Measurements from ENCODE around the gene ZNF425. TPM values are rescaled to one million over a fixed set of nuclear protein-coding genes. Genes with fewer than 3 reads are reported as not detected.
"Not testable (repeated sequence)": the region's sequence is repeated elsewhere in the genome, so short reads cannot be mapped to it uniquely, and the experiment has no call there.

ZNF425 gene
- total RNA-seq, 1 donor from 2014 or later, result 3.7 TPM

DNA sequence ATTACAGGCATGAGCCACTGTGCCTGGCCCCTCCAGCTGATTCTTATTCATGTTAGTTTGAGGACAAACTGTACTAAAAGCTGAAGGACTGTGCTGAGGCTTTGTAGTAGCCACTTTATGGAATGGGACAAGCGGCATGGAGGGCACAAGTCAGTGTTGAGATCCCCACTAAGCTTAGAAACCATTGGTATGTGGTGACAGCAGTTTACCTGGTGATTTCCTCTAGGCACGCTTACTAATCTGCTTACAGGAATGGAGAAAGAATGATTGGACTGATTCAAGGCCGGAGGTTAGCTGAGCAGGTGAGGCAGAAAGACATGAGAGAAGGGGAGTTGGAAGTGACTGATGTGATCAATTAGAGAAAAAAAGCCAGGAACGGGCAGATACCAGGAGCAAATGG, 24.9 kb upstream of the ZNF425 start:
- FAIRE-seq, result no peak

DNA sequence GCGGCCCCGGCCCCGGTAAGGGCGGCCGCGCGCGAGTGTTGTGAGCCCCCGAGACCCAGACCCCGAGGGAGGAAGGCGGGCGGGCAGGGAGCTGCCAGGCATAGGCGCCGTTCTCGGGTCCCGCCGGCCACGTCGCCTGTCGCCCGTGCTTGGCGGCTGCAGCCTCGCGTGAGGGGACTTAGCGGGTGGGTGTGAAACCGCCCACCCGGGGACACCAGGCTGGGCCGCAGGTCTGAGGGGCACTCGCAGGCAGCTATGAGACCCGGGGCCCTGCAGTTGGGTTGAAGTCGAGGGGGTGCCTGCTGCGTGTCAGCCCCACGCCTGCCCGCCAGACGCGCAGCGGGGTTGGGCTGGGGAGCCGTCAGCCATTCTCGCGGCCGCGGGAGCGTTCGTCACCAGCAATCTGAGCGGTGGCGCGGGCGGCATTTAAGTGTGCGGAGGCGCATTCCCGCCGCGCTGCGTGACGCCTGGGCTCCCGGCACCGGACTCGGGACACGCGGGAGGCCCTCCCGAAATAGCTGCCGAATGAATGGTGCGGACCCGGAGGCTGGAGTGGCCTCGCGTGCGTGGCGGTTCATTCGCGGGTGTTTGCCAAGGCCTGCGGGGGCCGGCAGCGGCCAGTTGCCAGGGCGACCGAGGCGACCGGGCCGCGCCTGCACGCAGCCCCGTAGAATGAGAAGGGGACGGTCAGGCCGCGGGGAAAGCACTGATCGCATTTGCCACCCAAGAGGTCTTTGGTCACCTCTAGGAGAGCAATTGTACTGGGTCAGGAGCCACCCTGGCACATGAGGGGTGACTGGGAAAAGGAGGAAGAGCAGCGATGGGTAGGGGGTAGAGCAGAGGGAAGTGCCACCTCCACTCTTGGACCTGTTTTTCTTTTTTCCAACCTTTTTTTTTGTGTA, 21.9 kb upstream of the ZNF425 start:
- DNase-seq (ENCODE audit: low read depth) (peak; percentile 34), FAIRE-seq (no peak)
- TF ChIP-seq, protein P1, sequence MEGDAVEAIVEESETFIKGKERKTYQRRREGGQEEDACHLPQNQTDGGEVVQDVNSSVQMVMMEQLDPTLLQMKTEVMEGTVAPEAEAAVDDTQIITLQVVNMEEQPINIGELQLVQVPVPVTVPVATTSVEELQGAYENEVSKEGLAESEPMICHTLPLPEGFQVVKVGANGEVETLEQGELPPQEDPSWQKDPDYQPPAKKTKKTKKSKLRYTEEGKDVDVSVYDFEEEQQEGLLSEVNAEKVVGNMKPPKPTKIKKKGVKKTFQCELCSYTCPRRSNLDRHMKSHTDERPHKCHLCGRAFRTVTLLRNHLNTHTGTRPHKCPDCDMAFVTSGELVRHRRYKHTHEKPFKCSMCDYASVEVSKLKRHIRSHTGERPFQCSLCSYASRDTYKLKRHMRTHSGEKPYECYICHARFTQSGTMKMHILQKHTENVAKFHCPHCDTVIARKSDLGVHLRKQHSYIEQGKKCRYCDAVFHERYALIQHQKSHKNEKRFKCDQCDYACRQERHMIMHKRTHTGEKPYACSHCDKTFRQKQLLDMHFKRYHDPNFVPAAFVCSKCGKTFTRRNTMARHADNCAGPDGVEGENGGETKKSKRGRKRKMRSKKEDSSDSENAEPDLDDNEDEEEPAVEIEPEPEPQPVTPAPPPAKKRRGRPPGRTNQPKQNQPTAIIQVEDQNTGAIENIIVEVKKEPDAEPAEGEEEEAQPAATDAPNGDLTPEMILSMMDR (IDR thresholded peaks at IDR 0.05; ENCODE audit: insufficient read depth, low read length, severe bottlenecking), result no peak
- Histone ChIP-seq H3K27me3 (ENCODE audit: control insufficient read depth, insufficient read depth, low read length) (no peaks in the 10 kb centered on the region), H3K4me3 (ENCODE audit: low read depth, low read length) (peak overlapping the region; percentile 70), H3K36me3 (ENCODE audit: control insufficient read depth, insufficient read depth, low read length) (no peaks in the 10 kb centered on the region)

More for the DNA sequence above, 24.9 kb upstream of the ZNF425 start:
- DNase-seq (ENCODE audit: low read depth), result no peak
- TF ChIP-seq, protein P1 (IDR thresholded peaks at IDR 0.05; ENCODE audit: insufficient read depth, low read length, severe bottlenecking), result no peak
- Histone ChIP-seq H3K4me3 (ENCODE audit: low read depth, low read length) (no peak overlapping the region), H3K27me3 (ENCODE audit: control insufficient read depth, insufficient read depth, low read length) (no peaks in the 10 kb centered on the region), H3K36me3 (ENCODE audit: control insufficient read depth, insufficient read depth, low read length) (peaks cover 9% of the 10 kb centered on the region)

GRCh38 chr7:149147072-149147751, 21.1 kb upstream of the ZNF425 start, which contains the start of gene ZNF398:
ZNF398 (plus strand) TSS chr7:149147453; CDS start chr7:149147743, 290 bp downstream.
- FAIRE-seq, result no peak

GRCh38 chr7:149145031-149145845, 19.1 kb upstream of the ZNF425 start:
- no peak overlapping the region for H3K4me3 ChIP-seq (ENCODE audit: low read depth, low read length)
- H3K36me3 ChIP-seq (ENCODE audit: control insufficient read depth, insufficient read depth, low read length), result no peaks in the 10 kb centered on the region
- TF ChIP-seq, protein P1 (IDR thresholded peaks at IDR 0.05; ENCODE audit: insufficient read depth, low read length, severe bottlenecking), result no peak
- DNase-seq (ENCODE audit: low read depth) (peak; percentile 100), FAIRE-seq (no peak)
- no peaks in the 10 kb centered on the region for H3K27me3 ChIP-seq (ENCODE audit: control insufficient read depth, insufficient read depth, low read length)

More at GRCh38 chr7:149147072-149147751, 21.1 kb upstream of the ZNF425 start, which contains the start of gene ZNF398:
- Histone ChIP-seq H3K4me3 (ENCODE audit: low read depth, low read length) (peak within 1 kb of the TSS; percentile 70), H3K27me3 (ENCODE audit: control insufficient read depth, insufficient read depth, low read length) (no peaks in the 10 kb centered on the region), H3K36me3 (ENCODE audit: control insufficient read depth, insufficient read depth, low read length) (no peaks in the 10 kb centered on the region)
- DNase-seq (ENCODE audit: low read depth), result peak; percentile 34
- TF ChIP-seq, protein P1 (IDR thresholded peaks at IDR 0.05; ENCODE audit: insufficient read depth, low read length, severe bottlenecking), result peak; percentile 37

- not testable (repeated sequence) for H3K27me3 ChIP-seq (ENCODE audit: control insufficient read depth, insufficient read depth, low read length); FAIRE-seq; H3K36me3 ChIP-seq (ENCODE audit: control insufficient read depth, insufficient read depth, low read length); DNase-seq (ENCODE audit: low read depth)
- peak overlapping the region; percentile 33 for H3K4me3 ChIP-seq (ENCODE audit: low read depth, low read length)
Observed at GRCh38 chr7:149144436-149144922, 18.4 kb upstream of the ZNF425 start.
